Tibial nerve (tissue), 3 donors: Measurements from ENCODE around the gene PLA2R1.

Experiments
- CTCF ChIP-seq, 5 experiments: fragments of 200-600 bp in 3 of 5; fragments of 450-650 bp in 2 of 5; sonication (generic) in 3 of 5; IDR thresholded peaks; one replicate each; pipeline ENCODE4 v1.5.1; 2016 to 2019; ENCODE audit warnings: antibody characterized with exemption in 5 of 5, mild to moderate bottlenecking in 3 of 5, moderate library complexity in 2 of 5
- POLR2A ChIP-seq, 2 donors: fragments of 450-650 bp; IDR thresholded peaks; one replicate each; pipeline ENCODE4 v1.6.1; 2017; ENCODE audit warnings: antibody characterized with exemption in 2 of 2, mild to moderate bottlenecking in 2 of 2, moderate library complexity in 2 of 2

- TF ChIP-seq CTCF (IDR thresholded peaks at IDR 0.05) (no peak), POLR2A (IDR thresholded peaks at IDR 0.05) (no peak)
Measured at GRCh38 chr2:160019374-160020090, 42.9 kb downstream of the PLA2R1 start.
